DMS53 treated with DMSO at 0.1 percent for 48 hours (cell line): ENCODE measurements around the gene MOB3C.

ENCODE experiments used
- DNase-seq: peaks from one replicate; lab custom pipeline; 2025; ENCODE audit not compliant: unreplicated experiment; lab: John Stamatoyannopoulos, UW

Gene MOB3C

GRCh38 chr1:46580140-46580903 is 36.3 kb downstream of the MOB3C start:
- DNase-seq = no peak

GRCh38 chr1:46577671-46578070 is 38.9 kb downstream of the MOB3C start:
- DNase-seq = no peak

- DNase-seq = no peak
Measured at GRCh38 chr1:46576596-46576995, 40.0 kb downstream of the MOB3C start.

- no peak for DNase-seq
Measured at GRCh38 chr1:46575778-46576177, 40.8 kb downstream of the MOB3C start.

- DNase-seq = no peak
Measured at GRCh38 chr1:46575300-46575699, 41.3 kb downstream of the MOB3C start.

- no peak for DNase-seq
Measured at GRCh38 chr1:46571691-46572225, 44.9 kb downstream of the MOB3C start.

- DNase-seq = no peak
Measured at GRCh38 chr1:46569884-46570725, 46.5 kb downstream of the MOB3C start.

- no peak for DNase-seq
Measured at GRCh38 chr1:46569116-46569515, 47.5 kb downstream of the MOB3C start.

- DNase-seq = no peak
Measured at GRCh38 chr1:46568461-46568891, 48.1 kb downstream of the MOB3C start.

GRCh38 chr1:46563341-46563740 is 53.3 kb downstream of the MOB3C start:
- DNase-seq = no peak

- no peak for DNase-seq
Measured at GRCh38 chr1:46562498-46562897, 54.1 kb downstream of the MOB3C start.

GRCh38 chr1:46558966-46559365 is 57.6 kb downstream of the MOB3C start:
- DNase-seq = no peak

- no peak for DNase-seq
Measured at GRCh38 chr1:46558141-46558963, 58.3 kb downstream of the MOB3C start.
